SIG-M5 treated with dmso at 0.1 percent for 504 hours (cell line): Measurements from ENCODE around the gene SLC7A5.
"Not testable (repeated sequence)": the region's sequence is repeated elsewhere in the genome, so short reads cannot be mapped to it uniquely, and the experiment has no call there.

Experiments
- DNase-seq: peaks from one replicate; lab custom pipeline; 2025; ENCODE audit not compliant: unreplicated experiment; lab: John Stamatoyannopoulos, UW

The SLC7A5 gene

DNA sequence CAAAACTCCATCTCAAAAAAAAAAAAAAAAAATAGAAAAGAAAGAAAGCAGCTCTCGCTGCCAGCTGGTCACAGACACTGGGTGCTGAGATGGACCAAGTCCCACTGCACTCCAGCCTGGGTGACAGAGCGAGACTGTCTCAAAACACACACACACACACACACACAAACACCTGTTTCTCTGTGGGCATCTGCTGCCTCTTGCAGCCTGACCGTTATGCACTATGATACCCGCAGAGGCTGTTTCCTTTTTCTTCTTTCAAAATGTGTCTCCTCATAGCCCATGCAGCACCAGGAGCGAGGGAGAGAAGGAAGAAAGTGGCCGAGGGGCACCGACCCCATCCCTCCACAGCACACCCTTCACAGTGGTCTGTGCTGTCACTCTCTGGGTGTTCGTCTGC lies 66.6 kb downstream of the SLC7A5 start:
- no peak for DNase-seq

DNA sequence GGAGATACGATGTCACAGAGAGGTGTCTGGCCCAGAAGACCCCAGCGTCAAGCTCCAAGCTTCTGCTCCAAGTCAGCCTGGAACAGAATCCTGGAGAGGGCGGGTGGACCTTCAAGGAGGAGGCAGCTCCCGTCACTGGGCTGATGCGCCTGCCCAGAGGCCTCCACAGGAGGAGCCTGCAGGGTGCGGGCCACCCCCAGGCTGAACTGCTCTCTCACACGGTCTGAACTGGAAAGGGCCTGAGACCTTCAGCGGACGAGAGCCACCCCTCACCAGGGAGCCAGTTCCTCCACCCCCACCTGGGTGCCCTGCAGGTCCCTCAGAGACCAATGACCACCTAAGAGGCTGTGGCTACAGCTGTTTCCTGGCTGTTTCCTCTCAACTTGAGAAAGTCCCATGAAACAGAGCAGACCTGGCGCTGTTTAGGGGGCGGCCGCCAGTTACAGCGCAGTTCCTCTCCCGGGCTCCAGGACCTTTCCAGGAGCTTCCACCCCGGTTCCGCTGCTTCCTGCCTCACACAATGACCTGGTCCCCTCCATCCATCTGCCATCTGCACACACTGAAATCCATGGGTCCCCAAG lies 67.5 kb downstream of the SLC7A5 start:
- DNase-seq = no peak

DNA sequence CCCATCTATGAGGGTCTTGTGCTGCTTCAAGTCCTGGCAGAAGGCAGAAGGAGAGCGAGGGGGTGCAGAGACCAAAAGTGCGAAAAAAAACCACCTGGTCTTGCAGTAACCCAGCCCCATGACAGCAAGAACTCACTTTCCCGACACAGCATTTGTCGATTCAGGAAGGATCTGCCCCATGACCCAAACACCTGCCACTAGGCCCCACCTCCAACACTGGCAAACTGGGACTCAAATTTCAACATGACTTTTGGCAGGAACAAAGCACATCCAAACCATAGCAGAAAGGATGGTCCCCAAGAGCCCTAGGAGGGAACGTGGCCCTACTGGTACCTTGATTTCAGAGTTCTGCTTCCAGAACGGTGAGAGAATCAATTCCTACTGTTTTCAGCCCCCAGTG lies 68.8 kb downstream of the SLC7A5 start:
- DNase-seq = no peak

- DNase-seq = no peak
Observed at GRCh38 chr16:87795336-87795735, 74.0 kb downstream of the SLC7A5 start.

- DNase-seq = no peak
Observed at GRCh38 chr16:87794485-87795078, 74.7 kb downstream of the SLC7A5 start.

GRCh38 chr16:87792205-87792565 lies 77.1 kb downstream of the SLC7A5 start:
- DNase-seq = no peak

DNA sequence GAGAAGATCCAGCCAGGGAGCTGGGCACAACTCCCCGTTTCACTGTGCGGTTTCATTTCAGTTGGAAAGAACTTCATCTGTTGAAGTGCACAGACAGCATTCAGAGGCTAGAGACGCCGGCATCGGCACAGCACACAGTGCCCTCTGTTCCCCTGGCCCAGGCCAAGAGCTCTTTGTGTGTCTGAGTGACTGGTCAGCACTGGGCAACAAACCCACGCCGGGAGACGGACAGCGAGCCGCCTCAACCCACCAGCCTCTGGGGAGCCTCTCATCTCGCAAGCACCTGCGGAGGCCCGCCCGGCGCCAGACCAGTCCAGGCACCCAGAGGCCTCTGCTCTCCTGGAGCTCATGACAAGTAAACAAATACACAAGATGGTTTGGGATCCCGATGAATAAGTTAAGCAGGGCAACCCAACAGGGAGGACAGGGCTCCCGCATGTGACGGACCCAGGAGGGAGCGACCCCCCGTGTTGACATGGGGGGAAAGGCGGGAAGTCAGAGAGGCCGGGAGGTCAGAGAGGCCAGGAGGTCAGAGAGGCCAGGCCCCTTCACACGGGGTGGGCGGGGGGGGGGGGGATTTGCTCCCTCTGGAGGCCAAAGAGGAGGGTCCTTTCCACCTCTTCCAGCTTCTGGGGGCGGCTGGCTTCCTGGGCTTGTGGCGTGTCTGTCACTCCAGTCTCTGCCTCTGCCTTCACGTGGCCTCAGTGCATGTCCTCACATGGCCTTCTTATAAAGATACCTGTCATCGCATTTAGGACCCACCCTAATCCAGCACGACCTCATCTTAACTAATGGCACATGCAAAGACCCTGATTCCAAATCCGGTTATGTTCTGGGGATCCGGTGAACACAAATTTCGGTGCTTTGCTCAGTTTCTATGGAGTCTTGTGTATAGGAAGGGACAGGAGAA lies 77.8 kb downstream of the SLC7A5 start:
- no peak for DNase-seq

GRCh38 chr16:87790292-87791100 lies 78.8 kb downstream of the SLC7A5 start:
- no peak for DNase-seq

DNA sequence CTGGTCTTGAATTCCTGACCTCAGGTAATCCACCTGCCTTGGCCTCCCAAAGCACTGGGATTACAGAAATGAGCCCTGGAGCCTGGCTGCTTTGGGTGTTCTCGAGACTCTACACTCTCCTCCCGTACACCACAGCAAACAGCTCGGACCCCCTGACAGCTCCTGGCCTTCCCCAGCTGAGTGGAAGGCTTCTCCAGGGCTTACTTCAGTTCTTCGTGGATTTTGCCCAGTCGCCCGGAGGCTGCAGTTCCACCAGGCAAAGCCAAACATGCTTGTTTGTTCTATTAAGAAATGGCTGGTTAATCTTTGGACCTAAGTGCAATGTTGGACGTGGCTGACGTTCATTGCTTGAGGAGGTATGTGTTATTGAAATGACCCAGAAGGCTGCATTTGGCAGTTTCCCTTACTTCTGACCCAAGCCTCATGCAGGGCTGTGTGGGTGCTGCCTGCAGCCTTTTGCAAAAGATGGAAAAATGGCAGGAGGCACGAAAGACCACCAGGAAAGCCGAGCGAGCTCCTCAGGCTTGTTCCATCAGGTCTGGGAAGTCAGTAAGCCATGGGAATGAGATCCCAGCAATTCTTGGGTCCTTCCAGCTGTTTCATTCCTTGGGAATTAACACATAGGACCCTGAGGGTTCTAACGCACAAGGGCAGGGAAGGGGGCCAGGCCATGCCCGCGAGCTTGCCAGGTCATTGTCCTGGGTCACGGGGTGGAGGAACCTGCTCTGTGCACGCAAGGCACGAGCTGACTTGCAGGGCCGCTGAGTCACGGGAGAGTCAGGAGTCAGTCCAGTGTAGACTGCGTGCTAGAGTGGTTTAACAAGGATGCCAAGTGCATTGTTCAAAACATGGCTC lies 79.6 kb downstream of the SLC7A5 start:
- DNase-seq = no peak

DNA sequence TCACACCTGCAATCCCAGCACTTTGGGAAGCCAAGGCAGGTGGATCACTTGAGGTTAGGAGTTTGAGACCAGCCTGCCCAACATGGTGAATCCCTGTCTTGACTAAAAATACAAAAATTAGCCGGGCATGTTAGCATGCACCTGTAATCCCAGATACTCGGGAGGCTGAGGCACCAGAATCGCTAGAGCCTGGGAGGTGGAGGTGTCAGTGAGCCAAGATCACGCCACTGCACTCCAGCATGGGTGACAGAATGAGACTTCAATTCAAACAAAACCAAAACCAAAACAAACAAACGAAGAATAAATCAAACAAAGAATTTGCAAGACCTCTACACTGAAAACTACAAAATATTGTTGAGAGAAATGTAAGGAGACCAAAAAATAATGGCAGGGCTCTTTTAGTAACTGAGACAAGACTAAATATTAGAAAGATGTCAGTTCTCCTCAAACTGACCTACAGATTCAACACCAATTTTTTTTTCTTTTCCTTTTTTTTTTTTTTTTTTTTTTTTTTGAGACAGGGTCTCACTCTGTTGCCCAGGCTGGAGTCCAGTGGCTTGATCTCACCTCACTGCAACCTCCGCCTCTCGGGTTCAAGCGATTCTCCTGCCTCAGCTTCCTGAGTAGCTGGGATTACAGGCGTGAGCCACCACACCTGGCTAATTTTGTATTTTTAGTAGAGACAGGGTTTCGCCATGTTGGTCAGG lies 80.4 kb downstream of the SLC7A5 start:
- not testable (repeated sequence) for DNase-seq

DNA sequence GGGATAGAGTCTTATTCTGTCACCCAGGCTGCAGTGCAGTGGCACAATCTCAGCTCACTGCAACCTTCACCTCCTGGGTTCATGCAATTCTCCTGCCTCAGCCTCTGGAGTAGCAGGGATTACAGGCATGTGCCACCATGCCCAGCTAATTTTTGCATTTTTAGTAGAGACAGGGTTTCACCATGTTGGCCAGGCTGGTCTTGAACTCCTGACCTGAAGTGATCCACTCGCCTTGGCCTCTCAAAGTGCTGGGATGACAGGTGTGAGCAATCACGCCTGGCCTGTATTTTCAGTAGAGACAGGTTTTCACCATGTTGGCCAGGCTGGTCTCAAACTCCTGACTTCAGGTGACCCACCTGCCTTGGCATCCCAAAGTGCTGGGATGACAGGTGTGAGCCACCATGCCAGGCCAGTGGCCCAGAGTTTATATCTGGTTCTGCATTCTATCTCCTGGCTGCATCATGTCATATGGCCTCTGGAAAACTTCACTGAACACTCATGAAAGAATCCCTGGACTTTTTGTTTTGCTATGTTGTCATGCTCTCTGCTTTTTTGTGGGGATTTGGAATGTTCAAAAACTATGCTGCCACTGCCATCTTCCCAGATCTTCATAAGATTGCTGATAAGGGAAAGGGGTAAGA lies 81.7 kb downstream of the SLC7A5 start:
- not testable (repeated sequence) for DNase-seq

DNA sequence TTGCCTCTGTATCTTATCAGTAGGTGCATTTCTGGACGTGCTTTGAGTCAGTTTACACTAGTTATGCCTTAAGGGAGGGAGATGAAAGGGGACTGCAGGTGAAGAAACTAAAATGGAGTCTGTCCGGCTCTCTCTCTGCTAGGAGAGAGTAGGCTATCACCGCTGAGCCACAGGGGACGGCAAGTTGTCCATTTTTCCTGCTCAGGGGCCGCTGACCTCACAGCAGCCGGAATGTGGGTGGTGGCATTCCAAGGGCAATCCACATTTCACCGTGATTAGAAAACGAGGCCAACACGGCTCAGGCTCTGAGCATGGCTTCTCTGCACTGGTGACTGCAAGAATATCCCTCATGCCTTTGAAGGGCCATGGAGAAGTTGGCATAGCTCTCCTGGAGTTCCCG lies 84.5 kb downstream of the SLC7A5 start:
- DNase-seq = no peak

DNA sequence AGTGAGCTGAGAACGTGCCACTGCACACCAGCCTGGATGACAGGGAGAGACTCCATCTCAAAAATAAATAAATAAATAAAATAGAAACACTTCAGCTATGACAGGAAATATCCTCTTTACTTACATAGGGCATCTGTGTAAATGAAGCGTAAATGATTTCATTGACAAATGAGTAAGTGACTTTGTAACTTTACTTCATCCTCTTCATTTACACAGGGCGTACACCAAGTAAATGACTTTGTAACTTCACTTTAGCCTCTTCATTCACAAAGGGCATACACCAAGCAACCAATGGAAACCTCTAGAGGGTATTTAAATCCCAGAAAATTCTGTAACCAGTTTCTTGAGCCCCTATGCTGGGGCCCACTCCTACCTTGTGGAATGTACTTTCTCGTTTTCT lies 87.3 kb downstream of the SLC7A5 start:
- no peak for DNase-seq

DNA sequence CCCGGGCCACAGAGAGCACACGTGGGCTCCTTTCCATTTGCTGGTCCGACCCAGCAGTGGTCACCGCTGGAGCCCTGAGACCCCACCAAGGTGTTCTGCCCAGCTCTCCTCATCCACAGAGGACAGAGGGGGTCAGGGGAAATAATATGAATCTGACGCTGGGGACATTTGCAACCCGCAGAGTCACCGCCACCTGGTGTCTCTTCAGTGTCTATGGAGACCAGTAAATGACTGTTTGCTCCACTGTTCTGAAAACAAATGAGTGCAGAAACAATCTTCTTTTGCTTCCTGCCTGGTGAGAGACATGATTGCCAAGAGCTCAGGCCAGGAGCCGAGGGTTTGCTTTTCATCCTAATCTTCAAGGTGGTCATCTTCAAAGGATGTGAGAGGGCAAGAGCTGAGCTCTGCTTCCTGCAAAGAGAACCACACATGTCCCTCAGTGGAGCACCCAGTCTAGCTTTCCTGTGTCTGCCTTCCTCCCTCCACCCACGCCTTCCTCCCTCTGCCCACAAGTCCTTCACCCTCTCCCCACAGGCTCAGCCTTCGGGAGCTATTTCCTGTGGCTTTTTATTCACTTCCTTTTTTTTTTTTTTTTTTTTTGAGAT lies 88.8 kb downstream of the SLC7A5 start:
- peak; percentile 95 for DNase-seq
